Cortex of kidney (tissue), 1 donor: ENCODE results near the gene CCDC177.

Source experiments
- DNase-seq: peaks from one replicate; lab custom pipeline; 2025; lab: John Stamatoyannopoulos, UW

CCDC177 gene

DNA sequence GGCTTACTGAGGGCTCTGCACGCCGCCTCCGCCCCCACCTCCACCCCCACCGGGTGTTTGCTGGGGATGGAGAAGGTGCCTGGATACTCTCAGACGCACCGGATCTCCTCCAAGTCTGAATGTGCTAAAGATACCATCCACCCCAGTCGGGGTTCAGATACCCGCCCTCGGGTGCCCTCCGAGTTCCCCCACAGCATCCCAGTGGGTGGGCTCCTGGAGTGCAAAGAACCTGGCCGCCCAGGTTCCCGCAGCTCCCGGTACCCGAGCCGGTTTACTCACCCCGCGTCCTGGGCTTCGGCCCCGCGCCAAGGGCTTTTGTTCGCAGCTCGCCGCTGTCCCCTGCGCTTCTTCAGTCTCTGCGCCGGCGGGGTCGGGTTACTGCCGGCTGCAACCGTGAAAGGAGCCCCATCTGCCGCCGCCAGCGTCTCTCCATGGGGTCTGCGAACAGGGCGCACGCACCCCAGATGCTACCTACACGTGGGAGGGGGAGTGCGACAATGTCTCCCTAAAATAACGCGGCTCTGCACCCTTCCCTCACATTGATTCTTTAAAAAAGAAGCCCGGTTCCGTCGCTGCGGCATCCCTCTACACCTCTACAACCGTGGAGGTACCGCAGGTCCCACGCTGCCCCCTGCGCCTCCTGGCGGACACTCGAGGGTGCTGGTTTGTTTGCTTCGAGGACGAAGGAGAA, at the start of gene CCDC177:
CCDC177 (minus strand) TSS at position 609 of the 691 bp plus-strand sequence. CDS start 1,249 bp downstream, outside the sequence.
- DNase-seq = no peak

DNA sequence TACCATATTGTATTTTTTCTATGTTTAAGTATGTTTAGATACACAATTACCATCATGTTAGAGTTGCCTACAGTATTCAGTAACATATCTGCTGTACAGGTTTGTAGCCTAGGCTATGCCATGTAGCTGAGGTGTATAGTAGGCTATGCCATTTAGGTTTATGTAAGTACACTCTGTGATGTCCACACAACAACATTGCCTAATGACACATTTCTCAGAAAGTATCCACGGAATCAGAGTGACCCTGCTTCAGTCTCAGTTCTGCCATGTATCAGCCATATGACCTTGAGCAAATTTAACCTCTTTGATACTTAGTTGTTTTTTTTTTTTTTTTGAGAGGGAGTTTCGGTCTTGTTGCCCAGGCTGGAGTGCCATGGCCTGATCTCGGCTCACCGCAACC, 49.5 kb upstream of the CCDC177 start:
- DNase-seq = no peak

DNA sequence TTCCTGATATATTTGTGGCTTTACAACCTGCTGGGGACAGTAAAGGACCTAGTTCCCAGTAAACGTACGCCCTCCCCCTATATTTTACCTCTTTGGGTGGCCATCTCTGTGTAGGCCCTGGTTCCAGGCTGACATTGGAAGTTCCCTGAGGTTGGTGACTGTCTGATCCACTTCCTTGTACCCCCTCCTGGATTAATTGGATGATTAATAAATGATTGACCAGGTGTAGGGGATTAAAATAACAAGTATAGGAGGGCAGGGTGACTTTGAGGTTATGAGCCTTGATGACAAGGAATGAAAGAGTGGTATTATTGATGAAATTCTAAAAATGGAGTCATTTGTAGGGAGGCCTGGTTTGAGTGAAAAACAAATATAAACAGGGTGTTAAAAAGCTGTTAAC, 46.3 kb upstream of the CCDC177 start:
- DNase-seq = no peak

DNA sequence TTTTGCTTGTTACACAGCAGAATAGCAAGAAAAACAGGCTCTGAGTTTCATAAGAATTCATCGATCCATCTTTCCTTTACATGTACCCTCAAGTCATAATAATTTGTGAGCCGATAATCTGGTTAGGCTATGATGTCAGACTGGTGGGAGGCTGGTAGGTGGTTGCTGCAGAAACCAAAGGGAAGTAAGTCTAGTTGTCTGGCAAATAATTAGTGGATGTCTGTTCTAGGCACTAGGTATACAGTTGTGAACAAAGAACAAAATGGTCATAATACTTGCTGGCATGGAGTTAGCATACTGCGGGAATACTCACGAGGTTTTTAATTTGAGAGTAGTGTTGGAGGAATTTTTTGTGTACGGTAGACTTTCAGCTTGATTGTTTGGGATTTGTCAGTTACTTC, 45.5 kb upstream of the CCDC177 start:
- no peak for DNase-seq

DNA sequence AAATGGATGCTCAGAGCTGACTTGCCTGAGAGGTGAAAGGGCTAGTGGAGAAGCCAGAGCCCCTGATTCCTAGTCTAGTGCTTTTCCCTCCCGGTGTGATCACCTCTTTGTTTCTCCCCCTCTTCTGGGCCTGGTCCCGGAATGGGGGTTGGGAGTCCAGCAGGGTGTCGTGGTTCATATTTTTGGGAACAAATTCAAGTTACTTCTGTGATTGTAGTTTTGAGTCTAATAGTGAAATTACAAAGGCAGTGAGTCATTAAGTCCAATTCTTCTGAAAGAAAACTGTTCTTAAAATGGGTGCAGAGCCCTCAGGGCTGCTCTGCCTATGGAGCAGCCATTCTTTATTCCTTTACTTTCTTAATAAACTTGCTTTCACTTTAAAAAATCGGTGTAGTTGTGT, 44.3 kb upstream of the CCDC177 start:
- no peak for DNase-seq

DNA sequence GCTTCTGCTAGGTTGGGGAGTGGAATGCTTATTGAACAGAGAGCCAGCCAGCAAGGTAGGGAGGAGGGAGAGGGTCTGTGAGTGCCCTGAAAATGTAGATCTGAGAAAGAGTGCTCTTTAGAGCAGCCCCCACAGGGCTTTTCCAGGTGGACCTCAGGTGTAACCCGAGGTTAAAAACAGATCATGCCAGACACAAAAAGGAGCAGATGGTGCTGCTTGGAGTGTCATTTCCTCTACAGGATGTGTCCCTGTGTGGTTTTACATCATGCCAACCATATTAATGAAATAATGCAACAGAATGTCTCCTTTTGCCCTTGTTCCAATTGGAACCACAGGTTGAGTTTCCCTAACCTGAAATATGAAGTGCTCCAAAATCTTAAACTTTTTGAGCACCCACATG, 43.1 kb upstream of the CCDC177 start:
- DNase-seq = no peak

DNA sequence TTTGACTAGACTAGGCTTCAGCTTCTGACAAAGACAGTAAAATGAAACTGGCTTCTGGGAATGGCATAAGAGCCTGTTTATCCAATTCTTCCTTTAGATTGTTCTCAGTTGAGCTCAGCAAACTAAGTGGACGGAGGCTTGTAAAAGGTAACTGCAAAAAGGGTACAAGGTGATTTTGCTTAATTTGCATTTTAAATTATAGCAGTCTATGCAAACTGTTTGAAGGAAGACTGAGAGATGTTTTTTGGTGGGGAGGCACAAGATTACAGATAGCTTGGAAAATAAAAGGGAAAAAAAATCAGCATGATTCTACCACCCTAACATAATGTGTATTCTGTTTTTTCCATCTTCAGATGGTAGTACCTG, 41.7 kb upstream of the CCDC177 start:
- no peak for DNase-seq

DNA sequence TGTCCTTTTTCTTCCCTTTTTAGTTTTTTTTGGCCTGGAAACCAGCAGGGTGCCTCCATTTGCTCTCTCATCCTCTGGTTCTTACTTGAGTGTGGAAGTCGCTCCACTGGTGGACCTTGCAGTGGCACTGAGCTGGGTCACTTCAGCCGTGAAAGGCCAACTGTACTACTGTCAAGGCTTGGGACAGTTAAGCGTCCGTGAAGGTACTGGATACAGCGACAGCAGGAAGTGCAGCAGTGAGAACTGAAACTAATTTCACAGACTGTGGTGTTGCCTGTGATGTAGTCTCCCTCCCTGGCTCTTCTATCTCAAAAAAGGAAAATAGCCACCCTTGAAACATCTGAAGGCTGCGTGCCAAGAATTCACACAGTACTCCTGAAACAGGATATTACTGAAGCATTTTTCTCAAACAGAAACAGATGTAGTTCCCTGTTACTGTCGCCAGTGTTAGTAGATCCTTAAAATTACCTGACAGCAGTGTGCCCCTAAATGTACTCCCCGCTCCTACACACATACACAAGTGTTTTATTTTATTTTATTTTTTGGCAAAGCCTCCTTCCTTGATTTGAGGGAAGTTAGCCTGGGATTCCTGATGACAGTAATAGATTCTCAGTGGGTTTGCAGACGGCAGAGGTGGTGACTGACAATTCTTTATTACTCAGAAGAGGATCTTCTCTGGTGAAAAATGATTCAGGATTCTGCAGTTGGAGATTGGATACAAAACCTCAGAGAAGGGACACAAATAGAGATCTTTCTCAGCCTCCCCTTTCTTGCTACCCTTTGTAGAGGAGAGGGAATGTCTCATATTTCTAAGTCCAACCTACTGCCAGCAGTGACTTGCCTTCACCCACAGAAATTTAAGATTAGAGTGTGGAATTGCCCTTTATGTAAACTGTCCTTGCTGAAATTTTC, 41.1 kb upstream of the CCDC177 start:
- DNase-seq = no peak

DNA sequence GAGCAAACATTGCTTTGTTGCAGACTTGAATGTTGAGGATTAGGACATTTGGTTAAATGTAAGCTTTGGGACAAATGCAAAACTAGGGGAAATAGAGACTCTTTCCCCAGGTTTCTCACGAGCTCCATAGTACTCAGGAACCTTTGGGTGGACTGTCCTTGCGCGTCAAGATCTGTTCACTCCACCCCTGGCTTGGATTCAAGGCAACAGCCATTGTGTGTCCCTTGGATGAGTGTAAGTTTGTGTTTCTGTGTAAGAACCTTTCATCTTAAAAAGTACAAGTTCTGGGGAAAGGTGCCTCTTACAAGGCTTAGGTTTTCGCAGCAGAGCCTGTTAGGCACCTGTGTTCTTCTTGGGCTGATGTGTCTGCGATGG, 40.4 kb upstream of the CCDC177 start:
- DNase-seq = no peak

DNA sequence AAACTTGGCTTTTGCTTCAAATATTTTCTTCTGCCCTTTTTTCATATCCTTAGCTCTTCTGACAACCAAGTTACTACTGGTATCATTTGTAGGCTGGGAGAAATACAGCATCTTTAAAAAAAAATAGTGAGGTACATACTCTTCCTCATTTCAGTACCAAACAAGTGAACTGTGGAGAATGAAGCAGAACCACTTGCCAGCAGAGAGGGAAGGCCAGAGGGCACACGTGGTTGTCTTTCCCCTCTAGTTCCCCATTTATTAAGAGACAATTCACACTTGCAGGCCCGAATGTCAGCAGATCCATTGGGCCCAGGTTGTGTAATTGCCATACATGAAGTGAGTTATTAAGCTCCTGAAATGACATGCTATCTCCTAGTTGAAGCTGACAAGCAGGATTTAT, 39.9 kb upstream of the CCDC177 start:
- DNase-seq = no peak

DNA sequence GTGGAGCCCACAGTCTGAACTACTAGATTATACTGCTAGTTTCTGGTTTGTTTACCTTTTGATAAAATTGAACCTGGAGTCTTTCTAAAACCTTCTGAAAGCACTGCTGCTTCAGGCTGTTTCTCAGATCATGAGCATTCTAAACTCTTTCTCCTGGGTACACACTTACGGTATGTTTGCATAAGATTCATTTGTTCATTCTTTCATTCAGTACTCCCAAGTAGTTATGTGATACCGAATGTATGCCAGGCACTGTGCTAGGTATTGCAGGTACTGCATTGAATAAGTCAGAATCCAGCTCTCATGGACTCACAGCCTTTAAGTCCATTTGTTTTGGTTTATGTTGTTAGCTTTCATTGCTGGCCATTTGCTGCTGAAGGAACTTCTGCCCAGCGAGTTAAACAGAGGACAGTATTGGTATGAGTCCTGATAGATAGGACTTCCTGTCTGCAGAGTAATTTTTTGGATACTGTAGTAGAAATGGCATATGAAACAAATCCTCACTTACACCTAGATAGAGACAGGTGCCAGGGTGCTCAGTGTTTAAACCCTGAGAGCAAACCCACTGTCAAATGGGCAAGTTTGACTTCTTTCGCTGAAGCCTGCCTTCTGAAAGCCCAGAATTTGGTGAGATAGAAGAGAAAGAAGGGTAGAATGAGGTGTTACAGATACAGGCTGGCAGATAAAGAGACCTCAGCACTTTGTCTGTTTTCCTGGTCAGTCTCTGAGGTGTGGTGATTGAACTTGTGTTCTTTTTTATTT, 38.8 kb upstream of the CCDC177 start:
- DNase-seq = no peak

DNA sequence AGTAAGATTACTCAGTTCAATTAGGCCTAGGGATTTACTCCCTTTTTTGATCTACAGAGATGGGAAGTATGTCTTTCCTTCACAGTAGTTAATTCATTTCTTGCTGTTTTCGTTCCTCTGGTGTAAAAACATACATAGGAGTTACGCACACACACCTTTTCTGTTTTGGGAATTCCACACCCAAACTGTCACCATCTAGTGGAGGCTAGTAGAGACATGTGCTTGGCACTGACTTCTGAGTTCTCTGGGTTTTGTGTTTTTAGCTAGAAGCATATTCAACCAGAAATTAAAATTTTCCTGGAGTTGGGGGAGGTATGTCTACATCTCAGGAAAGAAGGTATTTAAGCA, 38.1 kb upstream of the CCDC177 start:
- no peak for DNase-seq

DNA sequence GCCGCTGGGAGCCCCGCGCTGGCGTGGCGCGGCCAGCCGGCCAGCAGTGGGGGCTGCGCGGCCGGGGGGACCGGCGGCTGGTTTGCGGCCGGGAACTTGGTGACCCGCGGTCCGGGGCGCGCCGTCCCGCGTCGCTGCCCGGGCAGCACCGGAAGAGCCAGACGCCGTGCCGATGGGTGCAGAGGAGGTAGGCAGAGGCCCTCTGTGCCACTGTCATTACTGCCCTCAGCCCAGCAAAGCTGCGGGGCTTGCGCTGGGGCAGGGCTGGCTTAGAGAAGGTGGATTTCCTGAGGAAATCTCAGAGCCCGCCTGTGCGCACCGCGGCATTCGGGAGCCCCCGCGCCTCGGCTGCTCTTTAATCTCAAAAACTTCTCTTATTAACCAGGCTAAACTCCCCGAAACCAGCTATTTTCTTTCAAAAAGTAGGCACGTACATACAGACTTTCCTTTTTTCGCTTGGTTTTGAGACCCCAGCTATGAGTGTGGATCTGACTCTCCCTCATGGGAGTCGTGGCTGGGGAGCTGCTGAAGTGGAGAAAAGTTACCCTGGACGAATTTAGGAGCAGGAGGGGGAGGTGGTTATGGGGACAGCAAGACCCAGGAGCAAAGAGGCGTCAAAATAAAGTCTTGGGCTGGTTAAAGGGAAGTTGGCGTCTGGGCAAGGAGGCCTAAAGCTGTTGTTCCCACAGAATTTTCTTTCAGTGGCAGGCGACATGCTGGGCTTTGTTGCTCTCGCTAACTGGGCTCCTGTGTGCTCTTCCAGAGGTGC, 37.5 kb upstream of the CCDC177 start:
- DNase-seq = no peak

DNA sequence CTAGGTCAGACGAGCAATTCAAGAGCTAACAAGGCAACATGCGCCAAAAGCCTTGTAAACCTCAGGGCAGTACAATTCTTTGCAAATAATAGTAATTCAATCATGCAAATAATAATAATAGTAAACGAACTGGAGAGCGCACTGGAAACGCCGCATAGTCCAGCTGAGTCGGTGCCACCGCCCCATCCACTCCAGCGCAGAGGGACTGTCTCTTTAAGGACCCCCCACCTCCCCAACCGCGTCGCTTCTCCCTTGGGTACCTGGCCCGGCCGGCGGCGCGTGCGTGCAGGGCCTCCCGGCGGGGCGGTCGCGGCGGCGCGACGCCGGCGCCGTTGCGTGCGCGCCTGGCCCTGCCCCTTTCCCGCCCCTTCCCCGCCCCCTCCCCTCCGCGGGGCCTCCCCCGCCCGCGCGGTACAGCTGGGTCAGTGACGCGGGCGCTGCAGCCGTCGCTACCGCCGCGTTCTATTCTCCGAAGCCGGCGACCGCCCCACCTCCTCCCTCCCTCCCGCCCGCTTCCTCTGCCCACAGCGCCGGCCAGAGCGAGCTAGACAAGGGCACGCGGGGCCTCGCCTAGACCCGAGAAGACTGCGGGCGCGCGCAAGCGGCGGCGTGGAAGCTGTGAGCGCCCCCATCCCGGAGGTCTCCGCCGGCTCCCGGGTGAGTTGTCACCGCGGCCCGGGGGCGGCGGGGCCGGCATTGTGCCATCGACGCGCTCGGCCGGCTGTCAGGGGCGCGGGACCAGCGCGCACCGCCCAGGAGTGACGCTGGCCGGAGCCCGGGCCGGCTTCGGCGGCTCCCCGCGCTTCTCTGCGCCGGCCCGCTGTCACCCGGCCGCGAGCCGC, 36.7 kb upstream of the CCDC177 start, which contains the start of gene SUSD6:
SUSD6 (plus strand) TSS at position 425 of the 842 bp plus-strand sequence. CDS start 46,997 bp downstream, outside the sequence.
- peak; percentile 66 for DNase-seq

DNA sequence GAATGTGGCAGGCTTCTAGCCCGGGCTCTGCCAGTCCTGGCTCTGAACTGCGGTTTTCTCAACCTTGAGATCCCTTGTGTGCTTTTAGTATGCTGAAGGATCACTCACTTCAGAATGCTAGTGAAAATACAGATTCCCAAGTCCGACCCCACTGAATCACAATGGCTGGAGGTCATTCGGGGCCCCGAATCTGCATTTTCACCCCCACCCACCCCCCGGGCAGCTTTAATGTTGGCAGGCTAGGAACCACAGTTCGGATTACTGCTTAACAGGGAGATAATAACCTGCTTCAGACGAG, 36.2 kb upstream of the CCDC177 start:
- DNase-seq = no peak

DNA sequence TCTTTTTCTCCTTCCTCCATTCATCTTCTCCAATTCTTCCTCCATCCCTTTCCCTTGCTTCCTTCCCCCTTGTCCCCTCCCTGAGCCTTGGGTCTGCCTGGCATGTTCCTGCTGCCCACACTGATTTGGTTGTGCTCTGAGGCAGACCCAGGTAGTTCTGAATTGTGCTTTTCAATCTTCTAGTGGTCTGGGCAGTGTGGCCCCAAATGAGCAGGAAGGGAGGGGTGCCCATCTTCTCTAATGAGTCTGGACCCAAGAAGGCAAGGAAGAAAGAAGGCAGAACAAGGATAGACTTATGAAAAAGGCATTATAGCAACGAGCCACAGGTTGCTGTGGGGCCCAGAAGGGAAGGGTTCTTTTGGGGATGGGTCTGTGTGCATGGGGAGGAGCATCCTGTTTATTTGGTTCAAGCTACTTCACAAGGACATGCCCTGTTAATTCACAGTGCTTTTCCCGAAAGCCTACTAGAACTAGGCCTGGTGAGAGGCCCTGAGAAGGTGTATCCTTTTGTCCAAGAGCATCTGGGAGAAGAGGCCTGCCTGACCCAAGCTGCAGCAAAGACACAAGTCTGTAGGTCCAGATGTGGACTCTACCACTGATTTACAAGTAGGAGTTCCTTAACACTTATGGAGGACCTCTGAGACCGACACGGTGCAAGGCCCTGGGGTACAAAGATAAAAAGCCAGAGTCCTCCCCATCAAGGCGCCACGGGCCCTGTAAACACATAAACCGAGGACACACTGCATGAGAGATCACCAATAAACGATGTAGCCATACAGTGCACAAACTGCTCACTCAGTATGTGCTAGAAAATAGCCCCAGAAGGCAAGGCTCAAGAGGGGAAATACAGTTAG, 35.6 kb upstream of the CCDC177 start:
- DNase-seq = no peak

DNA sequence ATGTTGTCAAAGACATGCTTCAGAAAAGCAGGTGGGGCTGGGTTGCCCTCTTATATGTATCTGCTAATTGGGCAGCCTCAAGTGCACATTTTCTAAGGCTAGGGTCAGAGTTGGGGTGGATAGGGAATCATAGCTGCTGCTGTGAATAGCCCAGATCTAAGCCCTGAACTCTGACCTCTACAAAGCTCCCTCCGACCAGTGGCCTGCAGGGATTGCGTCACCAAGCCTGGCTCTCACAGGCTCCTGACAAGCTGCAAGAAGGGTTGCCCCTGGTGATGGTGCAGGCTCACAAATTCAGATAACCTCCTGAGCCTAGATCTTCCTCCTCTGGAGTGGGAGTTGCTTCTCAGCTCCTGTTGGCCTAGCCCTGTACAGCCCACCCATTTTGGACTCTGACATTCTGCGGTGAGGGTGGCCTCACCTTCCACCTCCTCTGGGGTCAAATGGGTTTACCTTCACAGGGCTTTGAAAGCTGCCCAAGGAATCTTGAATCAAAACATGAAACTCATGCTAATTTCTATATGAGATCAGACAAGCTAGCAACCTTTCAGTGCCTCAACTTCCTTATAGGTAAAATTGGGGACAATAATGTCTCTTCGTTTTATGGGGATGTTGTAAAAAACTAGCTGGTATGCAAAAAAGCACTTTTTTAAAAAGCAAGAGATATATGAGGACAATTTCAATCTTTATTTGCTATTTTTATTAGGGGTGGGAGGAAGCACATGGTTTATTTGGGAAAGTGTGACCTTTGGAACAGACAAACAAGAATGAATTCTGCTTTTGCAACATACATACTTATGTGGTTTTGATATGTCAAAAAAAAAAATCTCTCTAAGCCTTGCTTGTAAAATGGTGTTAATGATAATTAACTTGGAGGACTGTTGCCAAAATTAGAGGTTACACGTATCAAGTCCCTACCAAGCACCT, 31.9 kb upstream of the CCDC177 start:
- DNase-seq = no peak

DNA sequence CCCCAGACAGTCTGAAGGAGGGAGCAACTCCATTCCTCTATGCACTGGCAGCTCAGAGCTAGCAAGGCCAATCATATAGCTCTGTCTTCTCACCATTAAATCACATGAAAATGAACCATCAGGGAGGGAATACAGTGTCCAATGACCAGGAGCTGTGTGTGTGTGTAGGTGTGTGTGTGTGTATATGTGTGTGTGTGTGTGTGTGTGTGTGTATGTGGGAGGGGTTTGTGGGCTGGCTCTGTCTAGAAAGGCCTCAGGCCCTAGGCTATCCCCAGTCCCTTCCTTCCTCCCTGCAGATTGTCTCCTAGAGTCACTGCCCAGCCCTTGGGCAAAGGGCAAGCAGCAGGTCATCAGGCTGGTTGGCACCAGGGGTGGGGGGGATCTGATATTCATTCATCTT, 31.1 kb upstream of the CCDC177 start:
- no peak for DNase-seq

DNA sequence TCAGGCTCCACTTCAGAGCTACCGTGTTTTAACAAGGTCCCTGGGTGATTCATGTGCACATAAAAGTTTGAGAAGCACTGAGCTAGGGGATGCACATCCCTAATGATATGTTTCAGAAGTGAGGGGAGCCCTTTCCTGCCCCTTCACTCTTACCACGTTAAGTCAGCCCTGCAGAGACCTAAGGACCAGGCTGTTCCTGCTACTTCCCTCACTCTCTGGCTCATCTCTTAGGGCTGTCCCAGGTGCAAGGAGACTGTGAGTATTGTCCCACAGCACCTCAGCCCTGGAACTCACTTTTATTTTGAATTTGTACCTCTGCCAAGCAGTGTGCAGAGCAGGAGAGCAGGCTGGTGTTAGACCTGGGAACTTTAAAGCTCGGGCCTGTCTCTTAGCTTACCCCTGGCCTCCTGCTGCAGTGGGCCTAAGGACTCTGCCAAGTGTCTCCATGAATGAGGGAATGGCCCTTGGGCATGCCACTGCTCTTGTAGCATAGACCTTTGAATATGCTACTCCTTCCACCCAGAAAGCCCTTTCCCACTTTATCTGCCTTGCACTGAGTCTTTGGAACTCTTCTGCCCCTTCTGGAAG, 25.7 kb upstream of the CCDC177 start:
- no peak for DNase-seq
